Parathyroid adenoma (tissue), 2 donors: ENCODE data around the gene MAPK6.
"Not testable (repeated sequence)": the region's sequence is repeated elsewhere in the genome, so short reads cannot be mapped to it uniquely, and the experiment has no call there.

Experiments
- H2AFZ ChIP-seq: fragments of 300-600 bp; sonication (generic); one replicate; pipeline ENCODE4 v1.7.0; 2017; ENCODE audit warnings: antibody characterized with exemption, mild to moderate bottlenecking
- H3K27ac ChIP-seq: fragments of 300-600 bp; sonication (generic); one replicate; pipeline ENCODE4 v1.7.0; 2017
- H3K27me3 ChIP-seq: fragments of 300-600 bp; sonication (generic); one replicate; pipeline ENCODE4 v1.7.0; 2017; ENCODE audit warnings: low read length; ENCODE audit not compliant: control insufficient read depth, insufficient read depth
- H3K36me3 ChIP-seq: fragments of 300-600 bp; sonication (generic); one replicate; pipeline ENCODE4 v1.7.0; 2017; ENCODE audit warnings: low read length; ENCODE audit not compliant: control insufficient read depth, insufficient read depth
- H3K4me1 ChIP-seq: fragments of 300-600 bp; sonication (generic); one replicate; pipeline ENCODE4 v1.7.0; 2017; ENCODE audit warnings: control low read depth
- H3K4me2 ChIP-seq: fragments of 300-600 bp; sonication (generic); one replicate; pipeline ENCODE4 v1.7.0; 2017; ENCODE audit warnings: low read length
- H3K4me3 ChIP-seq: fragments of 300-600 bp; sonication (generic); one replicate; pipeline ENCODE4 v1.7.0; 2017; ENCODE audit warnings: low read depth, low read length
- H3K79me2 ChIP-seq: fragments of 300-600 bp; sonication (generic); one replicate; pipeline ENCODE4 v1.7.0; 2017; ENCODE audit warnings: control low read depth
- H3K9ac ChIP-seq: fragments of 300-600 bp; sonication (generic); one replicate; pipeline ENCODE4 v1.7.0; 2017; ENCODE audit warnings: mild to moderate bottlenecking
- H3K9me3 ChIP-seq: fragments of 300-600 bp; sonication (generic); one replicate; pipeline ENCODE4 v1.7.0; 2017; ENCODE audit warnings: low read length; ENCODE audit not compliant: control insufficient read depth
- TF ChIP-seq, protein P1 (sequence below): fragments of 300-600 bp; sonication (generic); IDR thresholded peaks from one replicate; pipeline ENCODE4 v1.7.0; 2017; ENCODE audit warnings: antibody characterized with exemption, mild to moderate bottlenecking
- donor health status: primary hyperparathyroidism.

MAPK6 gene

GRCh38 chr15:51982770-51983103 is 36.3 kb upstream of the MAPK6 start:
- peaks cover 5% of the 10 kb centered on the region for H3K4me1 ChIP-seq
- peak overlapping the region; percentile 52 for H3K4me3 ChIP-seq
- no peak overlapping the region for H3K9ac ChIP-seq
- no peaks in the 10 kb centered on the region for H3K36me3 ChIP-seq
- H2AFZ ChIP-seq: no peak overlapping the region
- TF ChIP-seq, protein P1, sequence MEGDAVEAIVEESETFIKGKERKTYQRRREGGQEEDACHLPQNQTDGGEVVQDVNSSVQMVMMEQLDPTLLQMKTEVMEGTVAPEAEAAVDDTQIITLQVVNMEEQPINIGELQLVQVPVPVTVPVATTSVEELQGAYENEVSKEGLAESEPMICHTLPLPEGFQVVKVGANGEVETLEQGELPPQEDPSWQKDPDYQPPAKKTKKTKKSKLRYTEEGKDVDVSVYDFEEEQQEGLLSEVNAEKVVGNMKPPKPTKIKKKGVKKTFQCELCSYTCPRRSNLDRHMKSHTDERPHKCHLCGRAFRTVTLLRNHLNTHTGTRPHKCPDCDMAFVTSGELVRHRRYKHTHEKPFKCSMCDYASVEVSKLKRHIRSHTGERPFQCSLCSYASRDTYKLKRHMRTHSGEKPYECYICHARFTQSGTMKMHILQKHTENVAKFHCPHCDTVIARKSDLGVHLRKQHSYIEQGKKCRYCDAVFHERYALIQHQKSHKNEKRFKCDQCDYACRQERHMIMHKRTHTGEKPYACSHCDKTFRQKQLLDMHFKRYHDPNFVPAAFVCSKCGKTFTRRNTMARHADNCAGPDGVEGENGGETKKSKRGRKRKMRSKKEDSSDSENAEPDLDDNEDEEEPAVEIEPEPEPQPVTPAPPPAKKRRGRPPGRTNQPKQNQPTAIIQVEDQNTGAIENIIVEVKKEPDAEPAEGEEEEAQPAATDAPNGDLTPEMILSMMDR: no peak
- no peaks in the 10 kb centered on the region for H3K27me3 ChIP-seq
- no peaks in the 10 kb centered on the region for H3K9me3 ChIP-seq
- H3K79me2 ChIP-seq: no peaks in the 10 kb centered on the region
- H3K27ac ChIP-seq: peak overlapping the region; percentile 82
- H3K4me2 ChIP-seq: peak overlapping the region; percentile 3

- TF ChIP-seq, protein P1: no peak
- Histone ChIP-seq H3K4me1 (no peaks in the 10 kb centered on the region), H3K4me2 (no peak overlapping the region), H2AFZ (no peak overlapping the region), H3K27ac (no peak overlapping the region), H3K36me3 (no peaks in the 10 kb centered on the region), H3K4me3 (no peak overlapping the region), H3K9ac (no peak overlapping the region), H3K79me2 (no peaks in the 10 kb centered on the region), H3K27me3 (no peaks in the 10 kb centered on the region), H3K9me3 (no peaks in the 10 kb centered on the region)
Observed at GRCh38 chr15:51991141-51991540, 27.9 kb upstream of the MAPK6 start.

DNA sequence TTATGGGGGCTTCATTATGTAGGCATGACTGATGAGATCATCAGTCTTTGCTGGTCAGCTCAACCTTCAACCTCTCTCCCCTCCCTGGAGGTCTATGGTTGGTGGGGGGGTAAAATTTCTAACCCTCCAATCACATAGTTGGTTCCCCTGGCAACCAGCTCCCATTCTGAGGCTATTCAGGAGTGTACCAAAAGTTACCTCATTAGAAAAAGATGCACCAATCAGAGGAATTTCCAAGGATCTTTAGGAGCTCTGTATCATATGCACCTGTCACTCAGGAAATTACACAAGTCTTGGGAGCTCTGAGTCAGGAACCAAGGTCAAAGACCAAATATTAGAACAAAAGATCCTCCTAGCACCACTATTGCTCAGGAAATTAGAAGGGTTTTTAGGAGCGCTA is 26.1 kb upstream of the MAPK6 start:
- TF ChIP-seq, protein P1: no peak

DNA sequence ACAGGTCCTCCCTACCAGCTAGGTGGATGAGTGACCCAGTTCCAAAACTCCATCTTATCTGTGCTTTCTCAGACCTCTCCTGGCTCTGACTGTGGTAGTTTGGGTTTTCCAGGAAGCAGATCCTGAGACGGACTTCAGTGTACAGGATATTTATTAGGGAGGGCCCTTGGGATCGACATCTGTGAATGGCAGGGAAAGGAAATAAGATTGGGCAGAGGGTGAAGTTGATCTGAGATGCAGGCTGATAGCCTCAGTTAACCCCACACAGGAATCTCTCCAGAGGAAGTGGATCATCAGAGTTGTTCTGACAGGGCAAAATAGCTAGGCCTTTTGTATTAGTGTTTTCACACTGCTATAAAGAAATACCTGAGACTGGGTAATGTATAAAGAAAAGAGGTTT is 16.7 kb upstream of the MAPK6 start:
- TF ChIP-seq, protein P1: no peak
- Histone ChIP-seq H3K36me3 (no peaks in the 10 kb centered on the region), H3K27me3 (no peaks in the 10 kb centered on the region), H3K27ac (no peak overlapping the region), H3K9me3 (no peaks in the 10 kb centered on the region), H3K4me3 (no peak overlapping the region), H3K79me2 (no peaks in the 10 kb centered on the region), H3K9ac (no peak overlapping the region), H2AFZ (no peak overlapping the region), H3K4me2 (no peak overlapping the region), H3K4me1 (no peaks in the 10 kb centered on the region)

More for the DNA sequence above, 26.1 kb upstream of the MAPK6 start:
- Histone ChIP-seq H3K79me2 (no peaks in the 10 kb centered on the region), H2AFZ (no peak overlapping the region), H3K4me1 (no peaks in the 10 kb centered on the region), H3K9ac (no peak overlapping the region), H3K9me3 (no peaks in the 10 kb centered on the region), H3K27me3 (no peaks in the 10 kb centered on the region), H3K4me2 (no peak overlapping the region), H3K27ac (no peak overlapping the region), H3K4me3 (no peak overlapping the region), H3K36me3 (no peaks in the 10 kb centered on the region)

- H3K9ac ChIP-seq, H3K4me1 ChIP-seq, H3K27me3 ChIP-seq, H3K27ac ChIP-seq, H3K4me2 ChIP-seq, H3K36me3 ChIP-seq, H2AFZ ChIP-seq, H3K4me3 ChIP-seq, H3K9me3 ChIP-seq, H3K79me2 ChIP-seq: not testable (repeated sequence)
Observed at GRCh38 chr15:52003089-52003488, 15.9 kb upstream of the MAPK6 start.
